Stomach (tissue), 4 donors: Measurements from ENCODE around the gene NCK2.

Experiments
- POLR2A ChIP-seq, 4 donors: fragments of 450-650 bp; IDR thresholded peaks; one replicate each; pipeline ENCODE4 v1.6.1; 2016; ENCODE audit warnings: antibody characterized with exemption in 4 of 4, control low read depth in 2 of 4, mild to moderate bottlenecking in 1 of 4, moderate library complexity in 1 of 4
- POLR2AphosphoS5 ChIP-seq, 3 donors: sonication (generic); formaldehyde crosslinking; IDR thresholded peaks; one replicate each; pipeline ENCODE4 v1.6.1; 2016; ENCODE audit warnings: antibody characterized with exemption in 3 of 3
- TF ChIP-seq, protein P1 (sequence below), 7 experiments: fragments of 450-650 bp in 4 of 7; fragments of 200-600 bp in 3 of 7; sonication (generic) in 3 of 7; IDR thresholded peaks; one replicate each; pipeline ENCODE4 v1.5.1; 2016 to 2019; ENCODE audit warnings: antibody characterized with exemption in 7 of 7, control low read depth in 2 of 7, mild to moderate bottlenecking in 1 of 7

DNA sequence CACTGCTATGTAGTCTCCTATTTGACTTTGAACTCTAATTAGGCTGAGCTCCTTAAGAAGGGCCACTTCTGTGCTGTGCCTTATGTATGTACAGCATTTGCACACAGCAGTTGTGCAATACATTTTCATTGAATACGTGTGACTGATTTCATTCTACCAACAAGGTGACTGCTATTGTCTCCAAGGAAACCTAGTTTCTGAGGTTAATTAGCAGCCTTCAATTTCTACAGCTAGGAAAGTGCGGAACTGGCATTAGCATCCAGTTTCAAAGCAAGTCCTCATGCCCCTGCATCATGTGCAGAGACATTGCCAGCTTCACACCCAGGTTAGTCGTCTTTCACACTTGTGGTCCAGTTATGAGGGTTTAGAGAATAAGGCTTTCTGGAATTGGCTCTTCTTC lies 58.6 kb downstream of the NCK2 start:
- TF ChIP-seq, protein P1, sequence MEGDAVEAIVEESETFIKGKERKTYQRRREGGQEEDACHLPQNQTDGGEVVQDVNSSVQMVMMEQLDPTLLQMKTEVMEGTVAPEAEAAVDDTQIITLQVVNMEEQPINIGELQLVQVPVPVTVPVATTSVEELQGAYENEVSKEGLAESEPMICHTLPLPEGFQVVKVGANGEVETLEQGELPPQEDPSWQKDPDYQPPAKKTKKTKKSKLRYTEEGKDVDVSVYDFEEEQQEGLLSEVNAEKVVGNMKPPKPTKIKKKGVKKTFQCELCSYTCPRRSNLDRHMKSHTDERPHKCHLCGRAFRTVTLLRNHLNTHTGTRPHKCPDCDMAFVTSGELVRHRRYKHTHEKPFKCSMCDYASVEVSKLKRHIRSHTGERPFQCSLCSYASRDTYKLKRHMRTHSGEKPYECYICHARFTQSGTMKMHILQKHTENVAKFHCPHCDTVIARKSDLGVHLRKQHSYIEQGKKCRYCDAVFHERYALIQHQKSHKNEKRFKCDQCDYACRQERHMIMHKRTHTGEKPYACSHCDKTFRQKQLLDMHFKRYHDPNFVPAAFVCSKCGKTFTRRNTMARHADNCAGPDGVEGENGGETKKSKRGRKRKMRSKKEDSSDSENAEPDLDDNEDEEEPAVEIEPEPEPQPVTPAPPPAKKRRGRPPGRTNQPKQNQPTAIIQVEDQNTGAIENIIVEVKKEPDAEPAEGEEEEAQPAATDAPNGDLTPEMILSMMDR (IDR thresholded peaks at IDR 0.05): no peak
- TF ChIP-seq POLR2AphosphoS5 (IDR thresholded peaks at IDR 0.05) (no peak), POLR2A (IDR thresholded peaks at IDR 0.05) (no peak)
